GM23338 (cell line): Measurements from ENCODE around the gene SOD2. TPM values are rescaled to one million over a fixed set of nuclear protein-coding genes. Genes with fewer than 3 reads are reported as not detected.

ENCODE experiments used
- CREB1 ChIP-seq: fragments of 250-450 bp; sonication (Bioruptor Pico); IDR thresholded peaks from 2 replicates; pipeline ENCODE4 v1.5.0; 2020; ENCODE audit warnings: low read depth, mild to moderate bottlenecking, moderate library complexity
- CTCF ChIP-seq, 2 experiments: fragments of 200-600 bp in 1 of 2; sonication (generic) in 1 of 2; conservative IDR thresholded peaks; 2 replicates each; pipeline versions ENCODE4 v1.5.1 to v1.6.1; 2016 to 2017; ENCODE audit warnings: antibody characterized with exemption in 2 of 2, low read depth in 2 of 2, mild to moderate bottlenecking in 2 of 2, moderate library complexity in 1 of 2
- ETS1 ChIP-seq: IDR thresholded peaks from 2 replicates; pipeline ENCODE4 v1.6.1; 2016; ENCODE audit warnings: antibody characterized with exemption
- EZH2 ChIP-seq: fragments of 200-600 bp; sonication (generic); IDR thresholded peaks from one replicate; pipeline ENCODE4 v1.8.0; 2017; ENCODE audit warnings: antibody characterized with exemption, mild to moderate bottlenecking, low read depth; ENCODE audit not compliant: unreplicated experiment
- JUNB ChIP-seq: IDR thresholded peaks from one replicate; pipeline ENCODE4 v1.6.1; 2016; ENCODE audit warnings: antibody characterized with exemption; ENCODE audit not compliant: unreplicated experiment
- STAT1 ChIP-seq: IDR thresholded peaks from one replicate; pipeline ENCODE4 v1.6.1; 2016; ENCODE audit warnings: antibody characterized with exemption; ENCODE audit not compliant: unreplicated experiment
- polyA plus RNA-seq: library from polyadenylated mRNA; unstranded; fragments of >200 nt; fragmentation: Nextera tagmentation; extraction: Ambion mirVana; gene quantifications from 2 replicates; pipeline ENCODE4 v1.2.1, GENCODE V29; 2016
- total RNA-seq: library from RNA; depleted of rRNA; stranded (reverse); fragments of >200 nt; shearing (Covaris generic); gene quantifications from 2 replicates; pipeline ENCODE4 v1.2.3, GENCODE V29; 2014
- TF ChIP-seq, protein P1 (sequence below): fragments of 250-450 bp; sonication (Bioruptor Pico); IDR thresholded peaks from 2 replicates; pipeline ENCODE4 v1.5.0; 2020; ENCODE audit warnings: mild to moderate bottlenecking, moderate library complexity
- TF ChIP-seq, protein P2 (sequence below): IDR thresholded peaks from one replicate; pipeline ENCODE4 v1.6.1; 2018; ENCODE audit warnings: antibody characterized with exemption; ENCODE audit not compliant: unreplicated experiment

SOD2 gene
- total and polyA plus RNA-seq, 2 experiments from 2014 or later = 44.1 to 73.0 TPM

- TF ChIP-seq, protein P1, sequence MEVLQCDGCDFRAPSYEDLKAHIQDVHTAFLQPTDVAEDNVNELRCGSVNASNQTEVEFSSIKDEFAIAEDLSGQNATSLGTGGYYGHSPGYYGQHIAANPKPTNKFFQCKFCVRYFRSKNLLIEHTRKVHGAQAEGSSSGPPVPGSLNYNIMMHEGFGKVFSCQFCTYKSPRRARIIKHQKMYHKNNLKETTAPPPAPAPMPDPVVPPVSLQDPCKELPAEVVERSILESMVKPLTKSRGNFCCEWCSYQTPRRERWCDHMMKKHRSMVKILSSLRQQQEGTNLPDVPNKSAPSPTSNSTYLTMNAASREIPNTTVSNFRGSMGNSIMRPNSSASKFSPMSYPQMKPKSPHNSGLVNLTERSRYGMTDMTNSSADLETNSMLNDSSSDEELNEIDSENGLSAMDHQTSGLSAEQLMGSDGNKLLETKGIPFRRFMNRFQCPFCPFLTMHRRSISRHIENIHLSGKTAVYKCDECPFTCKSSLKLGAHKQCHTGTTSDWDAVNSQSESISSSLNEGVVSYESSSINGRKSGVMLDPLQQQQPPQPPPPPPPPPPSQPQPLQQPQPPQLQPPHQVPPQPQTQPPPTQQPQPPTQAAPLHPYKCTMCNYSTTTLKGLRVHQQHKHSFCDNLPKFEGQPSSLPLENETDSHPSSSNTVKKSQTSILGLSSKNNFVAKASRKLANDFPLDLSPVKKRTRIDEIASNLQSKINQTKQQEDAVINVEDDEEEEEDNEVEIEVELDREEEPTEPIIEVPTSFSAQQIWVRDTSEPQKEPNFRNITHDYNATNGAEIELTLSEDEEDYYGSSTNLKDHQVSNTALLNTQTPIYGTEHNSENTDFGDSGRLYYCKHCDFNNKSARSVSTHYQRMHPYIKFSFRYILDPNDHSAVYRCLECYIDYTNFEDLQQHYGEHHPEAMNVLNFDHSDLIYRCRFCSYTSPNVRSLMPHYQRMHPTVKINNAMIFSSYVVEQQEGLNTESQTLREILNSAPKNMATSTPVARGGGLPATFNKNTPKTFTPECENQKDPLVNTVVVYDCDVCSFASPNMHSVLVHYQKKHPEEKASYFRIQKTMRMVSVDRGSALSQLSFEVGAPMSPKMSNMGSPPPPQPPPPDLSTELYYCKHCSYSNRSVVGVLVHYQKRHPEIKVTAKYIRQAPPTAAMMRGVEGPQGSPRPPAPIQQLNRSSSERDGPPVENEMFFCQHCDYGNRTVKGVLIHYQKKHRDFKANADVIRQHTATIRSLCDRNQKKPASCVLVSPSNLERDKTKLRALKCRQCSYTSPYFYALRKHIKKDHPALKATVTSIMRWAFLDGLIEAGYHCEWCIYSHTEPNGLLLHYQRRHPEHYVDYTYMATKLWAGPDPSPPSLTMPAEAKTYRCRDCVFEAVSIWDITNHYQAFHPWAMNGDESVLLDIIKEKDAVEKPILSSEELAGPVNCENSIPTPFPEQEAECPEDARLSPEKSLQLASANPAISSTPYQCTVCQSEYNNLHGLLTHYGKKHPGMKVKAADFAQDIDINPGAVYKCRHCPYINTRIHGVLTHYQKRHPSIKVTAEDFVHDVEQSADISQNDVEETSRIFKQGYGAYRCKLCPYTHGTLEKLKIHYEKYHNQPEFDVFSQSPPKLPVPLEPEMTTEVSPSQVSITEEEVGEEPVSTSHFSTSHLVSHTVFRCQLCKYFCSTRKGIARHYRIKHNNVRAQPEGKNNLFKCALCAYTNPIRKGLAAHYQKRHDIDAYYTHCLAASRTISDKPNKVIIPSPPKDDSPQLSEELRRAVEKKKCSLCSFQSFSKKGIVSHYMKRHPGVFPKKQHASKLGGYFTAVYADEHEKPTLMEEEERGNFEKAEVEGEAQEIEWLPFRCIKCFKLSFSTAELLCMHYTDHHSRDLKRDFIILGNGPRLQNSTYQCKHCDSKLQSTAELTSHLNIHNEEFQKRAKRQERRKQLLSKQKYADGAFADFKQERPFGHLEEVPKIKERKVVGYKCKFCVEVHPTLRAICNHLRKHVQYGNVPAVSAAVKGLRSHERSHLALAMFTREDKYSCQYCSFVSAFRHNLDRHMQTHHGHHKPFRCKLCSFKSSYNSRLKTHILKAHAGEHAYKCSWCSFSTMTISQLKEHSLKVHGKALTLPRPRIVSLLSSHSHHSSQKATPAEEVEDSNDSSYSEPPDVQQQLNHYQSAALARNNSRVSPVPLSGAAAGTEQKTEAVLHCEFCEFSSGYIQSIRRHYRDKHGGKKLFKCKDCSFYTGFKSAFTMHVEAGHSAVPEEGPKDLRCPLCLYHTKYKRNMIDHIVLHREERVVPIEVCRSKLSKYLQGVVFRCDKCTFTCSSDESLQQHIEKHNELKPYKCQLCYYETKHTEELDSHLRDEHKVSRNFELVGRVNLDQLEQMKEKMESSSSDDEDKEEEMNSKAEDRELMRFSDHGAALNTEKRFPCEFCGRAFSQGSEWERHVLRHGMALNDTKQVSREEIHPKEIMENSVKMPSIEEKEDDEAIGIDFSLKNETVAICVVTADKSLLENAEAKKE (CRISPR knock-in tag) = no peak
- no peak for TF ChIP-seq EZH2
- TF ChIP-seq, protein P2, sequence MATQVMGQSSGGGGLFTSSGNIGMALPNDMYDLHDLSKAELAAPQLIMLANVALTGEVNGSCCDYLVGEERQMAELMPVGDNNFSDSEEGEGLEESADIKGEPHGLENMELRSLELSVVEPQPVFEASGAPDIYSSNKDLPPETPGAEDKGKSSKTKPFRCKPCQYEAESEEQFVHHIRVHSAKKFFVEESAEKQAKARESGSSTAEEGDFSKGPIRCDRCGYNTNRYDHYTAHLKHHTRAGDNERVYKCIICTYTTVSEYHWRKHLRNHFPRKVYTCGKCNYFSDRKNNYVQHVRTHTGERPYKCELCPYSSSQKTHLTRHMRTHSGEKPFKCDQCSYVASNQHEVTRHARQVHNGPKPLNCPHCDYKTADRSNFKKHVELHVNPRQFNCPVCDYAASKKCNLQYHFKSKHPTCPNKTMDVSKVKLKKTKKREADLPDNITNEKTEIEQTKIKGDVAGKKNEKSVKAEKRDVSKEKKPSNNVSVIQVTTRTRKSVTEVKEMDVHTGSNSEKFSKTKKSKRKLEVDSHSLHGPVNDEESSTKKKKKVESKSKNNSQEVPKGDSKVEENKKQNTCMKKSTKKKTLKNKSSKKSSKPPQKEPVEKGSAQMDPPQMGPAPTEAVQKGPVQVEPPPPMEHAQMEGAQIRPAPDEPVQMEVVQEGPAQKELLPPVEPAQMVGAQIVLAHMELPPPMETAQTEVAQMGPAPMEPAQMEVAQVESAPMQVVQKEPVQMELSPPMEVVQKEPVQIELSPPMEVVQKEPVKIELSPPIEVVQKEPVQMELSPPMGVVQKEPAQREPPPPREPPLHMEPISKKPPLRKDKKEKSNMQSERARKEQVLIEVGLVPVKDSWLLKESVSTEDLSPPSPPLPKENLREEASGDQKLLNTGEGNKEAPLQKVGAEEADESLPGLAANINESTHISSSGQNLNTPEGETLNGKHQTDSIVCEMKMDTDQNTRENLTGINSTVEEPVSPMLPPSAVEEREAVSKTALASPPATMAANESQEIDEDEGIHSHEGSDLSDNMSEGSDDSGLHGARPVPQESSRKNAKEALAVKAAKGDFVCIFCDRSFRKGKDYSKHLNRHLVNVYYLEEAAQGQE = no peak
- TF ChIP-seq CTCF (conservative IDR thresholded peaks at IDR 0.05; ENCODE audit: low read depth in 2 of 2) = no peak
- no peak for TF ChIP-seq STAT1
- no peak for TF ChIP-seq ETS1
- no peak for TF ChIP-seq JUNB
- TF ChIP-seq CREB1 = no peak
These were observed 46.3 kb downstream of the SOD2 start (continued) for GRCh38 chr6:159646733-159647132.
